ENCODE measurements around the gene OR52I1. TPM values are rescaled to one million over a fixed set of nuclear protein-coding genes. Genes with fewer than 3 reads are reported as not detected.

Gene OR52I1
- total and polyA plus RNA-seq, 2 experiments from 2014 or later: not detected

GRCh38 chr11:4551346-4551979 lies 42.4 kb upstream of the OR52I1 start:
- no peak overlapping the region for H3K27ac ChIP-seq
- H2AFZ ChIP-seq: no peak overlapping the region
- no peaks in the 10 kb centered on the region for H3K9me3 ChIP-seq (ENCODE audit: low read depth)
- H3K4me3 ChIP-seq: no peak overlapping the region
- H3K9me2 ChIP-seq (ENCODE audit: insufficient read depth): no peaks in the 10 kb centered on the region
- DNase-seq: peak; percentile 43
- H3K9ac ChIP-seq: no peak overlapping the region
- TF ChIP-seq EZH2phosphoT487 (IDR thresholded peaks at IDR 0.05; ENCODE audit: insufficient read depth, low read depth): no peak
- no peak for TF ChIP-seq EZH2 (IDR thresholded peaks at IDR 0.05; ENCODE audit: insufficient read depth, poor library complexity, severe bottlenecking)
- H4K20me1 ChIP-seq (ENCODE audit: insufficient read depth): no peaks in the 10 kb centered on the region
- H3K27me3 ChIP-seq (replicated peaks; ENCODE audit: insufficient read depth): no peaks in the 10 kb centered on the region
- no peaks in the 10 kb centered on the region for H3K4me1 ChIP-seq (ENCODE audit: insufficient read depth)
- no peaks in the 10 kb centered on the region for H3K79me2 ChIP-seq (ENCODE audit: insufficient read depth)
- in situ Hi-C loops (cut with MboI): no loop called here
- no peaks in the 10 kb centered on the region for H3K36me3 ChIP-seq (ENCODE audit: low read depth)
- H3K4me2 ChIP-seq (ENCODE audit: unreplicated experiment): no peak overlapping the region
- no peaks in the 10 kb centered on the region for H3F3A ChIP-seq (ENCODE audit: insufficient read depth)
- 33 to 49% methylated on average over 8 of the region's 8 CpGs for WGBS, 2 experiments (ENCODE audit: low coverage in 1 of 2, low lambda C conversion rate in 2 of 2, missing lambda C conversion rate in 2 of 2)

DNA sequence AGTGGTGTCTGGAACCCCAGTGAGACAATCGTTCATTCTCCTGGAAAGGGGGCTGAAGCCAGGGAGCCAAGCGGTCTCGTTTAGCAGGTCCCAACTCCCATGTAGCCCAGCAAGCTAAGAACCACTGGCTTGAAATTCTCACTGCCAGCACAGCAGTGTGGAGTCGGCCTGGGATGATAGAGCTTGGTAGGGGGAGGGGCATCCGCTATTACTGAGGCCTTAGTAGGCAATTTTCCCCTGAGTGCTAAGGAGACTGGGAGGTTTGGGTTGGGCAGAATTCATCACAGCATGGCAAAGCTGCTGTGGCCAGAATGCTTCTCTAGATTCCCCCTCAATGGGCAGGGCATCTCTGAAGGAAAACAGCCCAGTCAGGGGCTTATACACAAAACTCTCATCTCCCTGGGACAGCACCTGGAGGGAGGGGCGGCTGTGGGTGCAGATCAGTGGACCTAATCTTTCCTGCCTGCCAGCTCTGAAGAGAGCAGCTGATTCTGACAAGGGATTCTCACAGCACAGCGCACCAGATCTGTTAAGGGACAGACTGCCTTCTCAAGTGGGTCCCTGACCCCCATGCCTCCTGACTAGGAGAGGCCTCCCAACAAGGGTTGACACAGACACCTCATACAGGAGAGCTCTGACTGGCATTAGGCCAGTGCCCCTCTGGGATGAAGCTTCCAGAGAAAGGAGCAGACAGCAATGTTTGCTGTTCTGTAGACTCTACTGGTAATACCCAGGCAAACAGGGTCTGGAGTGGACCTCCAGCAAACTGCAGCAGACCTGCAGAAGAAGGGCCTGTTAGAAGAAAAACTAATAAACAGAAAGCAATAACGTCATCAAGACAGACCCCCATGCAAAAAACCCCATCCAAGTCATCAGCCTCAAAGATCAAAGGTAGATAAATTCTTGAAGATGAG lies 34.1 kb upstream of the OR52I1 start:
- no peaks in the 10 kb centered on the region for H3K36me3 ChIP-seq (ENCODE audit: low read depth)
- WGBS, 2 experiments (ENCODE audit: low coverage in 1 of 2, low lambda C conversion rate in 2 of 2, missing lambda C conversion rate in 2 of 2): 23 to 28% methylated on average over 8 of the region's 8 CpGs
- H3K27me3 ChIP-seq (replicated peaks; ENCODE audit: insufficient read depth): no peaks in the 10 kb centered on the region
- H2AFZ ChIP-seq: no peak overlapping the region
- TF ChIP-seq EZH2 (IDR thresholded peaks at IDR 0.05; ENCODE audit: insufficient read depth, poor library complexity, severe bottlenecking) (no peak), EZH2phosphoT487 (IDR thresholded peaks at IDR 0.05; ENCODE audit: insufficient read depth, low read depth) (no peak)
- no peak overlapping the region for H3K4me2 ChIP-seq (ENCODE audit: unreplicated experiment)
- no peaks in the 10 kb centered on the region for H3K4me1 ChIP-seq (ENCODE audit: insufficient read depth)
- in situ Hi-C loops (cut with MboI): no loop called here
- no peaks in the 10 kb centered on the region for H3K9me2 ChIP-seq (ENCODE audit: insufficient read depth)
- no peak for DNase-seq
- no peaks in the 10 kb centered on the region for H3F3A ChIP-seq (ENCODE audit: insufficient read depth)
- no peak overlapping the region for H3K9ac ChIP-seq
- H3K79me2 ChIP-seq (ENCODE audit: insufficient read depth): no peaks in the 10 kb centered on the region
- H3K4me3 ChIP-seq: no peak overlapping the region
- no peak overlapping the region for H3K27ac ChIP-seq
- H3K9me3 ChIP-seq (ENCODE audit: low read depth): no peaks in the 10 kb centered on the region
- no peaks in the 10 kb centered on the region for H4K20me1 ChIP-seq (ENCODE audit: insufficient read depth)

DNA sequence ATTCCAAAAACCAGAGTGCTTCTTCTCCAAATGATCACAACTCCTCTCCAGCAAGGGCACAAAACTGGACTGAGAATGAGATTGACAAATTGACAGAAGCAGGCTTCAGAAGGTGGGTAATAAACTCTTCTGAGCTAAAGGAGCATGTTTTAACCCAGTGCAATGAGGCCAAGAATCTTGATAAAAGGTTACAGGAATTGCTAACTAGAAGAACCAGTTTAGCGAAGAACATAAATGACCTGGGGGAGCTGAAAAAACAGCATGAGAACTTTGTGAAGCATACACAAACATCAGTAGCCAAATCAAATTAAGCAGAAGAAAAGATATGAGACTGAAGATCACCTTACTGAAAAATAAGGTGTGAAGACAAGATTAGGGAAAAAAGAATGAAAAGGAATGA lies 33.4 kb upstream of the OR52I1 start:
- H3K27me3 ChIP-seq (replicated peaks; ENCODE audit: insufficient read depth): no peaks in the 10 kb centered on the region
- H2AFZ ChIP-seq: no peak overlapping the region
- no peaks in the 10 kb centered on the region for H4K20me1 ChIP-seq (ENCODE audit: insufficient read depth)
- in situ Hi-C loops (cut with MboI): no loop called here
- H3K9me3 ChIP-seq (ENCODE audit: low read depth): no peaks in the 10 kb centered on the region
- no peaks in the 10 kb centered on the region for H3K9me2 ChIP-seq (ENCODE audit: insufficient read depth)
- no peaks in the 10 kb centered on the region for H3K79me2 ChIP-seq (ENCODE audit: insufficient read depth)
- H3K4me2 ChIP-seq (ENCODE audit: unreplicated experiment): no peak overlapping the region
- H3K27ac ChIP-seq: no peak overlapping the region
- no peak overlapping the region for H3K9ac ChIP-seq
- DNase-seq: no peak
- no peak overlapping the region for H3K4me3 ChIP-seq
- 67 to 78% methylated on average over 1 of the region's 1 CpG for WGBS, 2 experiments (ENCODE audit: low coverage in 1 of 2, low lambda C conversion rate in 2 of 2, missing lambda C conversion rate in 2 of 2)
- TF ChIP-seq EZH2 (IDR thresholded peaks at IDR 0.05; ENCODE audit: insufficient read depth, poor library complexity, severe bottlenecking): no peak
- no peak for TF ChIP-seq EZH2phosphoT487 (IDR thresholded peaks at IDR 0.05; ENCODE audit: insufficient read depth, low read depth)
- H3K4me1 ChIP-seq (ENCODE audit: insufficient read depth): no peaks in the 10 kb centered on the region
- H3F3A ChIP-seq (ENCODE audit: insufficient read depth): no peaks in the 10 kb centered on the region
- H3K36me3 ChIP-seq (ENCODE audit: low read depth): no peaks in the 10 kb centered on the region

GRCh38 chr11:4565371-4565770 lies 28.5 kb upstream of the OR52I1 start:
- H3K27me3 ChIP-seq (replicated peaks; ENCODE audit: insufficient read depth): no peaks in the 10 kb centered on the region
- no peaks in the 10 kb centered on the region for H3K9me2 ChIP-seq (ENCODE audit: insufficient read depth)
- TF ChIP-seq EZH2 (IDR thresholded peaks at IDR 0.05; ENCODE audit: insufficient read depth, poor library complexity, severe bottlenecking): no peak
- no peak overlapping the region for H3K4me3 ChIP-seq
- H3K9me3 ChIP-seq (ENCODE audit: low read depth): no peaks in the 10 kb centered on the region
- DNase-seq: no peak
- H3K79me2 ChIP-seq (ENCODE audit: insufficient read depth): no peaks in the 10 kb centered on the region
- H2AFZ ChIP-seq: no peak overlapping the region
- H3K9ac ChIP-seq: no peak overlapping the region
- in situ Hi-C loops (cut with MboI): no loop called here
- no peaks in the 10 kb centered on the region for H3K4me1 ChIP-seq (ENCODE audit: insufficient read depth)
- WGBS, 2 experiments (ENCODE audit: low coverage in 1 of 2, low lambda C conversion rate in 2 of 2, missing lambda C conversion rate in 2 of 2): 38 to 39% methylated on average over 3 of the region's 3 CpGs
- no peaks in the 10 kb centered on the region for H3F3A ChIP-seq (ENCODE audit: insufficient read depth)
- no peak overlapping the region for H3K27ac ChIP-seq
- no peaks in the 10 kb centered on the region for H3K36me3 ChIP-seq (ENCODE audit: low read depth)
- H4K20me1 ChIP-seq (ENCODE audit: insufficient read depth): no peaks in the 10 kb centered on the region
- no peak overlapping the region for H3K4me2 ChIP-seq (ENCODE audit: unreplicated experiment)

Measured in GM23248 (cell line).